GM23338 (cell line): ENCODE results near the gene GATA5.

Source experiments
- CREB1 ChIP-seq: fragments of 250-450 bp; sonication (Bioruptor Pico); IDR thresholded peaks from 2 replicates; pipeline ENCODE4 v1.5.0; 2020; ENCODE audit warnings: low read depth, mild to moderate bottlenecking, moderate library complexity
- CTCF ChIP-seq, 2 experiments: fragments of 200-600 bp in 1 of 2; sonication (generic) in 1 of 2; conservative IDR thresholded peaks; 2 replicates each; pipeline versions ENCODE4 v1.5.1 to v1.6.1; 2016 to 2017; ENCODE audit warnings: antibody characterized with exemption in 2 of 2, low read depth in 2 of 2, mild to moderate bottlenecking in 2 of 2, moderate library complexity in 1 of 2
- ETS1 ChIP-seq: IDR thresholded peaks from 2 replicates; pipeline ENCODE4 v1.6.1; 2016; ENCODE audit warnings: antibody characterized with exemption
- EZH2 ChIP-seq: fragments of 200-600 bp; sonication (generic); IDR thresholded peaks from one replicate; pipeline ENCODE4 v1.8.0; 2017; ENCODE audit warnings: antibody characterized with exemption, mild to moderate bottlenecking, low read depth; ENCODE audit not compliant: unreplicated experiment
- EZH2phosphoT487 ChIP-seq: fragments of 200-600 bp; sonication (generic); IDR thresholded peaks from one replicate; pipeline ENCODE4 v1.8.1; 2018; ENCODE audit warnings: antibody characterized with exemption; ENCODE audit not compliant: unreplicated experiment
- JUNB ChIP-seq: IDR thresholded peaks from one replicate; pipeline ENCODE4 v1.6.1; 2016; ENCODE audit warnings: antibody characterized with exemption; ENCODE audit not compliant: unreplicated experiment
- NANOG ChIP-seq: IDR thresholded peaks from 2 replicates; pipeline ENCODE4 v1.6.1; 2016; ENCODE audit warnings: antibody characterized with exemption, borderline replicate concordance
- POLR2AphosphoS5 ChIP-seq: IDR thresholded peaks from 2 replicates; pipeline ENCODE4 v1.6.1; 2016; ENCODE audit warnings: antibody characterized with exemption, low read depth
- REST ChIP-seq: IDR thresholded peaks from one replicate; pipeline ENCODE4 v1.6.1; 2018; ENCODE audit warnings: antibody characterized with exemption; ENCODE audit not compliant: unreplicated experiment
- STAT1 ChIP-seq: IDR thresholded peaks from one replicate; pipeline ENCODE4 v1.6.1; 2016; ENCODE audit warnings: antibody characterized with exemption; ENCODE audit not compliant: unreplicated experiment
- ZNF114 ChIP-seq: fragments of 250-450 bp; sonication (Bioruptor Pico); IDR thresholded peaks from 2 replicates; pipeline ENCODE4 v1.5.0; 2020; ENCODE audit warnings: mild to moderate bottlenecking, moderate library complexity
- ZNF331 ChIP-seq: fragments of 250-450 bp; sonication (Bioruptor Pico); IDR thresholded peaks from 2 replicates; pipeline ENCODE4 v1.5.0; 2020; ENCODE audit warnings: low read depth, mild to moderate bottlenecking, moderate library complexity
- ZNF462 ChIP-seq: fragments of 250-450 bp; sonication (Bioruptor Pico); IDR thresholded peaks from 2 replicates; pipeline ENCODE4 v1.5.0; 2020; ENCODE audit warnings: mild to moderate bottlenecking, moderate library complexity

GRCh38 chr20:62464990-62465389 lies 10.8 kb downstream of the GATA5 start:
- TF ChIP-seq CTCF (conservative IDR thresholded peaks at IDR 0.05; ENCODE audit: low read depth in 2 of 2) (no peak), EZH2 (no peak), POLR2AphosphoS5 (no peak), REST (no peak), EZH2phosphoT487 (no peak), ZNF462 (no peak), NANOG (no peak), JUNB (no peak), ETS1 (no peak), CREB1 (no peak), ZNF114 (no peak), ZNF331 (no peak), STAT1 (no peak)
